Glomerular visceral epithelial cell (primary cell): ENCODE measurements around the gene TRIOBP.
A peak's percentile ranks its signal among the peaks of the same experiment; 100 is the strongest.

Experiments
- DNase-seq: peaks from one replicate; pipeline ENCODE4 v3.0.0-alpha.2; 2016; ENCODE audit errors: extremely low spot score

TRIOBP gene

GRCh38 chr22:37749226-37749625 lies 52.4 kb downstream of the TRIOBP start:
- no peak for DNase-seq

- peak; percentile 43 for DNase-seq
Observed at GRCh38 chr22:37749831-37750595, 53.2 kb downstream of the TRIOBP start.

- DNase-seq = no peak
Observed at GRCh38 chr22:37750596-37751162, 53.8 kb downstream of the TRIOBP start.

GRCh38 chr22:37751449-37752188 lies 54.8 kb downstream of the TRIOBP start:
- DNase-seq = no peak

GRCh38 chr22:37752189-37753087 lies 55.6 kb downstream of the TRIOBP start:
- peak; percentile 98 for DNase-seq

GRCh38 chr22:37753746-37754145 lies 56.9 kb downstream of the TRIOBP start:
- DNase-seq = peak; percentile 61

- no peak for DNase-seq
Observed at GRCh38 chr22:37757663-37758062, 60.8 kb downstream of the TRIOBP start.

- DNase-seq = no peak
Observed at GRCh38 chr22:37758694-37759093, 61.8 kb downstream of the TRIOBP start.

- no peak for DNase-seq
Observed at GRCh38 chr22:37759281-37759680, 62.4 kb downstream of the TRIOBP start.

GRCh38 chr22:37760152-37760551 lies 63.3 kb downstream of the TRIOBP start:
- no peak for DNase-seq

- DNase-seq = no peak
Observed at GRCh38 chr22:37762389-37762836, 65.6 kb downstream of the TRIOBP start.

GRCh38 chr22:37763012-37763411 lies 66.2 kb downstream of the TRIOBP start:
- no peak for DNase-seq

GRCh38 chr22:37763652-37764051 lies 66.8 kb downstream of the TRIOBP start:
- DNase-seq = no peak

GRCh38 chr22:37764622-37765021 lies 67.8 kb downstream of the TRIOBP start:
- DNase-seq = no peak

- DNase-seq = no peak
Observed at GRCh38 chr22:37765498-37765897, 68.7 kb downstream of the TRIOBP start.

- no peak for DNase-seq
Observed at GRCh38 chr22:37765953-37766576, 69.2 kb downstream of the TRIOBP start.

GRCh38 chr22:37768273-37768672 lies 71.4 kb downstream of the TRIOBP start:
- DNase-seq = no peak

- no peak for DNase-seq
Observed at GRCh38 chr22:37769056-37769455, 72.2 kb downstream of the TRIOBP start.

GRCh38 chr22:37771081-37771480 lies 74.2 kb downstream of the TRIOBP start:
- DNase-seq = no peak

- no peak for DNase-seq
Observed at GRCh38 chr22:37771702-37772427, 75.0 kb downstream of the TRIOBP start.

- no peak for DNase-seq
Observed at GRCh38 chr22:37774728-37775127, 77.9 kb downstream of the TRIOBP start.
